GM18861 (cell line): ENCODE measurements around the gene SYT14.
"Not testable (repeated sequence)": the region's sequence is repeated elsewhere in the genome, so short reads cannot be mapped to it uniquely, and the experiment has no call there.

Experiments used
- ATAC-seq: cut with Tn5 transposase; IDR thresholded peaks from one replicate; pipeline ENCODE4 v1.9.1; 2021; ENCODE audit not compliant: unreplicated experiment

The SYT14 gene

GRCh38 chr1:210024996-210025395 is 87.0 kb downstream of the SYT14 start:
- no peak for ATAC-seq

GRCh38 chr1:210025870-210026269 is 87.9 kb downstream of the SYT14 start:
- ATAC-seq: no peak

- no peak for ATAC-seq
Measured at GRCh38 chr1:210027994-210028393, 90.0 kb downstream of the SYT14 start.

- ATAC-seq: no peak
Measured at GRCh38 chr1:210031473-210031872, 93.5 kb downstream of the SYT14 start.

- ATAC-seq: no peak
Measured at GRCh38 chr1:210043058-210043457, 105.0 kb downstream of the SYT14 start.

- no peak for ATAC-seq
Measured at GRCh38 chr1:210049616-210050015, 111.6 kb downstream of the SYT14 start.

- not testable (repeated sequence) for ATAC-seq
Measured at GRCh38 chr1:210050491-210050890, 112.5 kb downstream of the SYT14 start.

- ATAC-seq: no peak
Measured at GRCh38 chr1:210053126-210053525, 115.1 kb downstream of the SYT14 start.

GRCh38 chr1:210057593-210057992 is 119.6 kb downstream of the SYT14 start:
- no peak for ATAC-seq

GRCh38 chr1:210061992-210062391 is 124.0 kb downstream of the SYT14 start:
- ATAC-seq: no peak

GRCh38 chr1:210070531-210070930 is 132.5 kb downstream of the SYT14 start:
- ATAC-seq: no peak

- no peak for ATAC-seq
Measured at GRCh38 chr1:210072129-210072528, 134.1 kb downstream of the SYT14 start.

GRCh38 chr1:210072896-210073504 is 135.0 kb downstream of the SYT14 start:
- no peak for ATAC-seq

- no peak for ATAC-seq
Measured at GRCh38 chr1:210074904-210075303, 136.9 kb downstream of the SYT14 start.

GRCh38 chr1:210076620-210077019 is 138.6 kb downstream of the SYT14 start:
- ATAC-seq: no peak

- ATAC-seq: no peak
Measured at GRCh38 chr1:210081494-210081893, 143.5 kb downstream of the SYT14 start.

- ATAC-seq: no peak
Measured at GRCh38 chr1:210085359-210085758, 147.3 kb downstream of the SYT14 start.

GRCh38 chr1:210087058-210087457 is 149.0 kb downstream of the SYT14 start:
- ATAC-seq: no peak

- no peak for ATAC-seq
Measured at GRCh38 chr1:210089855-210090254, 151.8 kb downstream of the SYT14 start.

- no peak for ATAC-seq
Measured at GRCh38 chr1:210092366-210092765, 154.3 kb downstream of the SYT14 start.

GRCh38 chr1:210093461-210093860 is 155.4 kb downstream of the SYT14 start:
- no peak for ATAC-seq

- no peak for ATAC-seq
Measured at GRCh38 chr1:210098356-210098755, 160.3 kb downstream of the SYT14 start.

- no peak for ATAC-seq
Measured at GRCh38 chr1:210099921-210100320, 161.9 kb downstream of the SYT14 start.
